Trophoblast cell (in vitro differentiated cells and primary cell): ENCODE results near the gene GUK1.

Experiments used
- DNase-seq, 2 donors: peaks; one replicate each; pipeline ENCODE4 v3.0.0-alpha.2; 2016
- H2AFZ ChIP-seq: 2 replicates; pipeline ENCODE4 v1.6.1; 2013; ENCODE audit warnings: low read length, moderate library complexity, mild to moderate bottlenecking; ENCODE audit not compliant: insufficient read depth, poor library complexity
- H2AK5ac ChIP-seq: 2 replicates; pipeline ENCODE4 v1.6.1; 2013; ENCODE audit warnings: mild to moderate bottlenecking, low read length
- H2BK120ac ChIP-seq: 2 replicates; pipeline ENCODE4 v1.6.1; 2013; ENCODE audit warnings: low read length, mild to moderate bottlenecking, moderate library complexity; ENCODE audit not compliant: insufficient read depth, poor library complexity
- H2BK12ac ChIP-seq: 2 replicates; pipeline ENCODE4 v1.6.1; 2013; ENCODE audit warnings: mild to moderate bottlenecking, low read length, moderate library complexity
- H2BK5ac ChIP-seq: 2 replicates; pipeline ENCODE4 v1.6.1; 2013; ENCODE audit warnings: low read length, low read depth, moderate library complexity, mild to moderate bottlenecking; ENCODE audit not compliant: poor library complexity
- H3K14ac ChIP-seq: 2 replicates; pipeline ENCODE4 v1.6.1; 2013; ENCODE audit warnings: mild to moderate bottlenecking, low read length
- H3K18ac ChIP-seq: 2 replicates; pipeline ENCODE4 v1.6.1; 2013; ENCODE audit warnings: mild to moderate bottlenecking, low read length
- H3K23ac ChIP-seq: 2 replicates; pipeline ENCODE4 v1.6.1; 2013; ENCODE audit warnings: low read length
- H3K27ac ChIP-seq: 2 replicates; pipeline ENCODE4 v1.5.1; 2013; ENCODE audit warnings: low read depth, mild to moderate bottlenecking, inconsistent platforms, low read length, moderate library complexity
- H3K27me3 ChIP-seq: 2 replicates; pipeline ENCODE4 v1.6.1; 2013; ENCODE audit warnings: inconsistent platforms, mild to moderate bottlenecking, low read length, moderate library complexity; ENCODE audit not compliant: insufficient read depth
- H3K36me3 ChIP-seq, 2 experiments: 1 replicate in 1 of 2; 2 replicates in 1 of 2; pipeline ENCODE4 v1.6.1; 2013; ENCODE audit warnings: low read length in 2 of 2, mild to moderate bottlenecking in 2 of 2, moderate library complexity in 1 of 2; ENCODE audit not compliant: insufficient read depth in 2 of 2, control insufficient read depth in 1 of 2
- H3K4ac ChIP-seq: 2 replicates; pipeline ENCODE4 v1.6.1; 2013; ENCODE audit warnings: low read depth, mild to moderate bottlenecking, low read length, moderate library complexity
- H3K4me1 ChIP-seq, 2 experiments: 1 replicate in 1 of 2; 2 replicates in 1 of 2; pipeline ENCODE4 v1.6.1; 2013; ENCODE audit warnings: low read length in 2 of 2, mild to moderate bottlenecking in 2 of 2, moderate library complexity in 1 of 2; ENCODE audit not compliant: insufficient read depth in 2 of 2, control insufficient read depth in 1 of 2
- H3K4me2 ChIP-seq: 2 replicates; pipeline ENCODE4 v1.6.1; 2013; ENCODE audit warnings: inconsistent platforms, mild to moderate bottlenecking, low read length, moderate library complexity
- H3K4me3 ChIP-seq: 2 replicates; pipeline ENCODE4 v1.5.1; 2013; ENCODE audit warnings: mild to moderate bottlenecking, low read depth, low read length, inconsistent platforms
- H3K79me1 ChIP-seq: one replicate; pipeline ENCODE4 v1.6.1; 2013; ENCODE audit warnings: low read length
- H3K79me2 ChIP-seq: 2 replicates; pipeline ENCODE4 v1.6.1; 2013; ENCODE audit warnings: low read length, mild to moderate bottlenecking; ENCODE audit not compliant: control insufficient read depth, insufficient read depth, poor library complexity
- H3K9ac ChIP-seq: 2 replicates; pipeline ENCODE4 v1.6.1; 2013; ENCODE audit warnings: mild to moderate bottlenecking, low read length
- H3K9me3 ChIP-seq: 2 replicates; pipeline ENCODE4 v1.6.1; 2013; ENCODE audit warnings: low read depth, mild to moderate bottlenecking, control low read depth, inconsistent platforms, low read length; ENCODE audit not compliant: insufficient read depth
- H4K12ac ChIP-seq: 2 replicates; pipeline ENCODE4 v1.6.1; 2013; ENCODE audit warnings: low read depth, mild to moderate bottlenecking, low read length, moderate library complexity
- H4K8ac ChIP-seq: 2 replicates; pipeline ENCODE4 v1.6.1; 2013; ENCODE audit warnings: low read depth, mild to moderate bottlenecking, low read length, moderate library complexity
- H4K91ac ChIP-seq: one replicate; pipeline ENCODE4 v1.6.1; 2013; ENCODE audit warnings: low read depth, mild to moderate bottlenecking, low read length, moderate library complexity
- WGBS: extraction: QIAGEN DNeasy Blood & Tissue Kit; methylation state at CpG from one replicate; pipeline ENCODE4 v1.1.7; 2013; ENCODE audit warnings: missing lambda C conversion rate; ENCODE audit not compliant: insufficient read length, insufficient coverage; ENCODE audit errors: extremely low coverage; 5-methylcytosine and 5-hydroxymethylcytosine counted together

GUK1 gene

GRCh38 chr1:228120351-228120750 lies 19.7 kb upstream of the GUK1 start:
- peak; percentile 27 to 74 for DNase-seq
- Histone ChIP-seq H3K9ac (no peak overlapping the region), H3K14ac (no peak overlapping the region), H2BK12ac (no peak overlapping the region), H3K27me3 (no peaks in the 10 kb centered on the region), H3K4me1 (no peaks in the 10 kb centered on the region), H4K91ac (no peak overlapping the region), H4K12ac (no peak overlapping the region), H2BK120ac (no peak overlapping the region), H3K23ac (no peak overlapping the region), H3K79me2 (no peaks in the 10 kb centered on the region), H3K9me3 (no peaks in the 10 kb centered on the region), H2AK5ac (no peak overlapping the region), H4K8ac (no peak overlapping the region), H2BK5ac (no peak overlapping the region), H3K4ac (no peak overlapping the region), H3K27ac (no peak overlapping the region), H2AFZ (no peak overlapping the region), H3K4me2 (no peak overlapping the region), H3K18ac (no peak overlapping the region), H3K36me3 (no peaks in the 10 kb centered on the region), H3K79me1 (no peaks in the 10 kb centered on the region), H3K4me3 (no peak overlapping the region)
- no CpG with 5 or more reads among the region's 1 CpG for WGBS

- H3K9ac ChIP-seq: no peak overlapping the region
Observed at GRCh38 chr1:228120857-228121489, 19.1 kb upstream of the GUK1 start.

GRCh38 chr1:228122921-228123441 lies 17.1 kb upstream of the GUK1 start:
- H3K79me2 ChIP-seq: no peaks in the 10 kb centered on the region
- H3K4me2 ChIP-seq: no peak overlapping the region
- no peak overlapping the region for H2AK5ac ChIP-seq
- H3K18ac ChIP-seq: no peak overlapping the region
- no peak overlapping the region for H3K4me3 ChIP-seq
- H3K27me3 ChIP-seq: no peaks in the 10 kb centered on the region
- no peak overlapping the region for H2BK120ac ChIP-seq
- H2BK12ac ChIP-seq: no peak overlapping the region
- H2AFZ ChIP-seq: no peak overlapping the region
- DNase-seq: no peak
- no peaks in the 10 kb centered on the region for H3K36me3 ChIP-seq
- H3K4me1 ChIP-seq: no peaks in the 10 kb centered on the region
- no peak overlapping the region for H3K27ac ChIP-seq
- H3K4ac ChIP-seq: no peak overlapping the region
- H3K9ac ChIP-seq: no peak overlapping the region
- H3K14ac ChIP-seq: no peak overlapping the region
- no peak overlapping the region for H3K23ac ChIP-seq
- H2BK5ac ChIP-seq: no peak overlapping the region
- no peak overlapping the region for H4K91ac ChIP-seq
- H3K9me3 ChIP-seq: no peaks in the 10 kb centered on the region
- H4K12ac ChIP-seq: no peak overlapping the region
- no peaks in the 10 kb centered on the region for H3K79me1 ChIP-seq
- H4K8ac ChIP-seq: no peak overlapping the region
- no CpG with 5 or more reads among the region's 1 CpG for WGBS

More at GRCh38 chr1:228120857-228121489, 19.1 kb upstream of the GUK1 start:
- no peak overlapping the region for H2AK5ac ChIP-seq
- WGBS: no CpG with 5 or more reads among the region's 5 CpGs
- no peak overlapping the region for H3K27ac ChIP-seq
- no peak overlapping the region for H3K4ac ChIP-seq
- no peaks in the 10 kb centered on the region for H3K4me1 ChIP-seq
- no peak overlapping the region for H3K14ac ChIP-seq
- no peak overlapping the region for H4K91ac ChIP-seq
- no peak for DNase-seq
- H3K79me2 ChIP-seq: no peaks in the 10 kb centered on the region
- H2BK120ac ChIP-seq: no peak overlapping the region
- H3K4me2 ChIP-seq: no peak overlapping the region
- H4K12ac ChIP-seq: no peak overlapping the region
- no peaks in the 10 kb centered on the region for H3K9me3 ChIP-seq
- no peak overlapping the region for H2AFZ ChIP-seq
- H3K36me3 ChIP-seq: no peaks in the 10 kb centered on the region
- no peak overlapping the region for H2BK12ac ChIP-seq
- H2BK5ac ChIP-seq: no peak overlapping the region
- H4K8ac ChIP-seq: no peak overlapping the region
- no peaks in the 10 kb centered on the region for H3K27me3 ChIP-seq
- no peak overlapping the region for H3K23ac ChIP-seq
- no peak overlapping the region for H3K4me3 ChIP-seq
- H3K79me1 ChIP-seq: no peaks in the 10 kb centered on the region
- no peak overlapping the region for H3K18ac ChIP-seq

GRCh38 chr1:228123505-228123904 lies 16.6 kb upstream of the GUK1 start:
- H3K23ac ChIP-seq: no peak overlapping the region
- H3K27ac ChIP-seq: no peak overlapping the region
- no peaks in the 10 kb centered on the region for H3K79me1 ChIP-seq
- no peaks in the 10 kb centered on the region for H3K79me2 ChIP-seq
- H3K4me2 ChIP-seq: no peak overlapping the region
- H2BK120ac ChIP-seq: no peak overlapping the region
- no peaks in the 10 kb centered on the region for H3K36me3 ChIP-seq
- DNase-seq: no peak
- no peak overlapping the region for H4K8ac ChIP-seq
- no peak overlapping the region for H3K14ac ChIP-seq
- H2BK5ac ChIP-seq: no peak overlapping the region
- H2BK12ac ChIP-seq: no peak overlapping the region
- no peak overlapping the region for H4K91ac ChIP-seq
- no peak overlapping the region for H3K18ac ChIP-seq
- no CpG with 5 or more reads among the region's 2 CpGs for WGBS
- no peak overlapping the region for H3K4me3 ChIP-seq
- no peaks in the 10 kb centered on the region for H3K27me3 ChIP-seq
- H3K9ac ChIP-seq: no peak overlapping the region
- H2AFZ ChIP-seq: no peak overlapping the region
- H2AK5ac ChIP-seq: no peak overlapping the region
- no peak overlapping the region for H4K12ac ChIP-seq
- no peaks in the 10 kb centered on the region for H3K4me1 ChIP-seq
- no peaks in the 10 kb centered on the region for H3K9me3 ChIP-seq
- no peak overlapping the region for H3K4ac ChIP-seq
